Peyer's patch (tissue), 4 donors: ENCODE results near the gene IRF5. TPM values are rescaled to one million over a fixed set of nuclear protein-coding genes. Genes with fewer than 3 reads are reported as not detected.

Source experiments
- DNase-seq, 3 donors: peaks; one replicate each; pipeline ENCODE4 v3.0.0-alpha.2; 2017 to 2019
- H3K27ac ChIP-seq, 4 donors: fragments of 200-600 bp; sonication (generic); one replicate each; pipeline ENCODE4 v1.5.1; 2016 to 2019
- H3K27me3 ChIP-seq, 2 donors: fragments of 200-600 bp; sonication (generic); one replicate each; pipeline ENCODE4 v1.5.1; 2019
- H3K36me3 ChIP-seq, 3 donors: fragments of 200-600 bp; sonication (generic); one replicate each; pipeline ENCODE4 v1.5.1; 2016 to 2019
- H3K4me1 ChIP-seq, 4 donors: fragments of 200-600 bp; sonication (generic); one replicate each; pipeline ENCODE4 v1.5.1; 2016 to 2019
- H3K4me3 ChIP-seq, 4 donors: fragments of 200-600 bp; sonication (generic); 1 replicate in 3 of 4; 2 replicates in 1 of 4; pipeline ENCODE4 v1.5.1; 2016 to 2019; ENCODE audit warnings: mild to moderate bottlenecking in 1 of 4
- H3K9me3 ChIP-seq, 4 donors: fragments of 200-600 bp; sonication (generic); one replicate each; pipeline ENCODE4 v1.5.1; 2016 to 2019; ENCODE audit warnings: mild to moderate bottlenecking in 1 of 4
- CTCF ChIP-seq, 6 experiments: fragments of 450-650 bp in 4 of 6; fragments of 200-600 bp in 2 of 6; sonication (generic) in 1 of 6; IDR thresholded peaks; one replicate each; pipeline ENCODE4 v1.5.1; 2017 to 2019; ENCODE audit warnings: antibody characterized with exemption in 6 of 6, mild to moderate bottlenecking in 3 of 6, moderate library complexity in 1 of 6
- POLR2A ChIP-seq, 2 donors: fragments of 450-650 bp; IDR thresholded peaks; one replicate each; pipeline ENCODE4 v1.5.1; 2017; ENCODE audit warnings: antibody characterized with exemption in 2 of 2, mild to moderate bottlenecking in 2 of 2, moderate library complexity in 2 of 2
- total RNA-seq, 4 donors: library from RNA; depleted of rRNA; stranded (reverse); fragments of >200 nt; gene quantifications; one replicate each; pipeline ENCODE4 v1.1.0, GENCODE V29; 2016

Gene IRF5
- total RNA-seq, 4 donors from 2014 or later: 16.9 to 27.1 (median 21.7) TPM

DNA sequence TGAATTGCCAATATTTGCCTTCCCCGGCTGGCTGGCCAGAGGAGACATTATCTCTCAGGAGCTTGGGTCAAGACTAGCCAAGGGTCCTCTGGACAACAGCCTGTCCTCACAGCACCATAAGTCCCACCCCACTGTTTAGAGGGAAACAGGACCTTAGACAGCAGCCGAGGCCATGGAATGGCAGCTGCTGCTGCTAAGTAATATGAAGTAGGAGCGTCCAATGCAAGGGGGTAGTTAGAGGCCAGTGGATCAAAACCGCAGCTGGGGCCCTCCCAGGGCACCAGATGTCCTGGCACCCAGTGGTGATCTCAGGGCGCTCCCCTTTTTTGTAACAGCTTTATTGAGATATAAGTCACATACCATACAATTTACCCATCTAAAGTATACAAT is 14.3 kb upstream of the IRF5 start:
- no peaks in the 10 kb centered on the region for H3K9me3 ChIP-seq
- H3K4me3 ChIP-seq: no peak overlapping the region
- no peaks in the 10 kb centered on the region for H3K27me3 ChIP-seq
- DNase-seq: peak in 1 of 3 donors; percentile 21
- TF ChIP-seq CTCF (IDR thresholded peaks at IDR 0.05): no peak
- no peak for TF ChIP-seq POLR2A (IDR thresholded peaks at IDR 0.05)
- no peak overlapping the region for H3K27ac ChIP-seq
- no peaks in the 10 kb centered on the region for H3K36me3 ChIP-seq
- H3K4me1 ChIP-seq: no peaks in the 10 kb centered on the region

GRCh38 chr7:128924707-128925588 is 12.8 kb upstream of the IRF5 start:
- no peak overlapping the region for H3K4me3 ChIP-seq
- H3K27ac ChIP-seq: no peak overlapping the region
- no peak for TF ChIP-seq CTCF (IDR thresholded peaks at IDR 0.05)
- no peak for TF ChIP-seq POLR2A (IDR thresholded peaks at IDR 0.05)
- H3K36me3 ChIP-seq: no peaks in the 10 kb centered on the region
- no peaks in the 10 kb centered on the region for H3K27me3 ChIP-seq
- no peaks in the 10 kb centered on the region for H3K9me3 ChIP-seq
- peak in 1 of 3 donors; percentile 1 for DNase-seq
- H3K4me1 ChIP-seq: no peaks in the 10 kb centered on the region

- Histone ChIP-seq H3K27me3 (no peaks in the 10 kb centered on the region), H3K9me3 (no peaks in the 10 kb centered on the region), H3K27ac (no peak overlapping the region), H3K4me3 (no peak overlapping the region), H3K4me1 (peaks cover 0 to 7% (median 0%) of the 10 kb centered on the region in 4 donors), H3K36me3 (no peaks in the 10 kb centered on the region)
- DNase-seq: peak in 2 of 3 donors; percentile 18 to 24
- no peak for TF ChIP-seq CTCF (IDR thresholded peaks at IDR 0.05)
- TF ChIP-seq POLR2A (IDR thresholded peaks at IDR 0.05): no peak
Observed at GRCh38 chr7:128928159-128928813, 9.4 kb upstream of the IRF5 start.

DNA sequence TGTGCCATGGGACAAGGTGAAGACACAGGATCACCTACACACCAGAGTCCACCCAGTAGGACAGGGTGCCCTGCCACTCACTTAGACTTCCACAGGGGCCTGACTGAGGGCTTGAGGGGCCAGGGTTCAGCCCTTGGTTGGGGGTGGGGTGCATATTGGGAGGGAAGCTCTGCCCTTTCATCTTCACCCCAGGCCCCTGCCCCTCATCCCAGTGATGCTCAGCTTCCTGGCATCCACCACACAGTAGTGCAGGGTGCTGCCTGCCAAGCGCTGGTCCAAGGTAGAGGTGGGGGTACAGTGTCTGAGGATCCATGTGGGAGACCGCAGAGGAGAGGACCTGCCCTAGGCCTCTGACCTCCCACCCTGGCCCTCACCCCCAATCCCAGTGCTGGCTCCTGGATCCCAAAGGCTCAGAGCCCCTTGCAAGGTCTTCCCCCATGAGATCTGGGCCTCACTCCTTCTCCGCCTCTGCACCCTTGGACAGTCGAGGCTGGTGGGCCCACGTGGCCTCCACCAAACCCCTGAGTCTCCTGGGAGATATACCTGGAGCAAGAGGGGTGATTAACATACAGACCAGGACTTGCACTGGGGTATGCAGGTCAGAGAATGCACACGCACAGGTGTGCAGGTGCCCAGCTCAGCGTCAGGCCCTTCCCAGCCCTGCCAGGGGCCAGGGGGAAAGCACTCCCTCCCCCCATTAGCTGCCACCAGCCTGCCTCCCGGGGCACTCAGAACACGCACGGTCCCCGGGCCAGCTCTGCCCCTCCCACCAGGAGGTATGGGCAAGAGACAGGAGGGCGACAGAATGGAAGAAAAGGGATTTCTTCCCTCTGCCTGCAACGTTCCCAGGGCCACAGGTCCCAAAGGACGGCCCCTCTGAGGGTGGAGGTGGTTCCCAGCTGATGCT is 8.6 kb upstream of the IRF5 start:
- no peaks in the 10 kb centered on the region for H3K36me3 ChIP-seq
- no peak overlapping the region for H3K27ac ChIP-seq
- H3K4me3 ChIP-seq: no peak overlapping the region
- no peaks in the 10 kb centered on the region for H3K27me3 ChIP-seq
- peak in 2 of 3 donors; percentile 32 for DNase-seq
- H3K9me3 ChIP-seq: no peaks in the 10 kb centered on the region
- H3K4me1 ChIP-seq: peaks cover 0 to 14% (median 3%) of the 10 kb centered on the region in 4 donors
- no peak for TF ChIP-seq CTCF (IDR thresholded peaks at IDR 0.05)
- no peak for TF ChIP-seq POLR2A (IDR thresholded peaks at IDR 0.05)

DNA sequence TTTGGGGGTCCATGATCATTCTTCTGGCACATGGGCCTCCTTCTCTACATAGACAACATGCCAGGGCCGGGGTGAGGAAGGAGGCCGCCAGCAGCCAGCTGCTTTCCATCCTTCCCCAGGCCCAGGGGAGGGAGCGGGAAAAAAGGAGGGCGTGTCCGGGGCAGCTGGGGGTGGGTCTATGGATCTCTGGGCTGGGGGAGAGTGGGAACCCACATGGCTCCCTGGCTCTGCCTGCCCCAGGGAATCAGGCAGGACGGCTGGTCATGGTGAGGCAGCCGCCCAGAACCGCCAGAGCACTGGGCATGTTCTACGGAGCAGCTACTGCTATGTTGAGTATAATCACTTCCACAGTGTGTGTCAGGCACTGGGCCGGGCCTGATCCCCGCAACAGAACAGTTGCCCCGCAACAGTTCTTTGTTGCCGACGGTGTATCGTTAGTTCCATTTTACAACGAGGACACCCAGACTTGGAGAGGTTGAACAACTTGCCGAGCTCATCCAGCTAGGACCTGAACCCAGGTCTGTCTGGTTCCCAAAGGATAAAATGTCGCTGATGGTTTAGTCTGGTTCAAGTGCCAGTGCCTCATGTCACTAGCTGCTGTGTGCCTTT is 6.4 kb upstream of the IRF5 start:
- Histone ChIP-seq H3K4me1 (peaks cover 0 to 14% (median 7%) of the 10 kb centered on the region in 4 donors), H3K9me3 (no peaks in the 10 kb centered on the region), H3K4me3 (no peak overlapping the region), H3K27me3 (no peaks in the 10 kb centered on the region), H3K27ac (no peak overlapping the region), H3K36me3 (no peaks in the 10 kb centered on the region)
- peak in 2 of 3 donors; percentile 30 to 42 for DNase-seq
- TF ChIP-seq POLR2A (IDR thresholded peaks at IDR 0.05) (no peak), CTCF (IDR thresholded peaks at IDR 0.05) (no peak)
